Neural cell (in vitro differentiated cells): ENCODE data around the gene OXCT1. TPM values are rescaled to one million over a fixed set of nuclear protein-coding genes. Genes with fewer than 3 reads are reported as not detected.

Experiments used
- H2AFZ ChIP-seq: fragments of 200-600, 300-800 bp; sonication (generic), shearing (Covaris generic); 2 replicates; pipeline ENCODE4 v1.6.0; 2014; ENCODE audit warnings: low read depth, mild to moderate bottlenecking, antibody characterized with exemption, low read length, moderate library complexity
- H3F3A ChIP-seq: fragments of 200-600 bp; shearing (Covaris generic); 2 replicates; pipeline ENCODE4 v1.6.1; 2016; ENCODE audit warnings: mild to moderate bottlenecking, moderate library complexity, mixed read lengths, antibody characterized with exemption, low read length; ENCODE audit not compliant: insufficient read depth, poor library complexity, severe bottlenecking
- H3K27ac ChIP-seq: fragments of 200-600, 300-800 bp; sonication (generic), shearing (Covaris generic); 2 replicates; pipeline ENCODE4 v1.5.1; 2014; ENCODE audit warnings: mild to moderate bottlenecking, low read length, moderate library complexity
- H3K27me3 ChIP-seq: fragments of 300-800, 200-600 bp; sonication (generic), shearing (Covaris generic); 2 replicates; pipeline ENCODE4 v1.6.0; 2014; ENCODE audit warnings: mild to moderate bottlenecking, low read depth, low read length, moderate library complexity; ENCODE audit not compliant: insufficient read depth
- H3K36me3 ChIP-seq: fragments of 300-800, 200-600 bp; sonication (generic), shearing (Covaris generic); 2 replicates; pipeline ENCODE4 v1.5.1; 2014; ENCODE audit warnings: mild to moderate bottlenecking, antibody characterized with exemption, low read length, moderate library complexity; ENCODE audit not compliant: insufficient read depth
- H3K4me2 ChIP-seq: fragments of 300-800, 200-600 bp; sonication (generic), shearing (Covaris generic); 2 replicates; pipeline ENCODE4 v1.6.0; 2014; ENCODE audit warnings: mild to moderate bottlenecking, low read length
- H3K4me3 ChIP-seq: fragments of 300-800, 200-600 bp; sonication (generic), shearing (Covaris generic); 2 replicates; pipeline ENCODE4 v1.5.1; 2014; ENCODE audit warnings: mild to moderate bottlenecking, low read length, moderate library complexity
- H3K79me2 ChIP-seq: fragments of 200-600 bp; shearing (Covaris generic); replicated peaks from 2 replicates; pipeline ENCODE4 v1.6.0; 2014; ENCODE audit warnings: mild to moderate bottlenecking, low read length, moderate library complexity; ENCODE audit not compliant: insufficient read depth
- H3K9ac ChIP-seq: fragments of 300-800, 200-600 bp; sonication (generic), shearing (Covaris generic); 2 replicates; pipeline ENCODE4 v1.6.1; 2016; ENCODE audit warnings: mild to moderate bottlenecking, low read length, mixed read lengths
- H3K9me2 ChIP-seq: fragments of 200-600 bp; shearing (Covaris generic); 2 replicates; pipeline ENCODE4 v1.6.1; 2016; ENCODE audit warnings: mild to moderate bottlenecking, low read length, mixed read lengths; ENCODE audit not compliant: insufficient read depth
- H3K9me3 ChIP-seq: fragments of 200-600, 300-800 bp; sonication (generic), shearing (Covaris generic); 2 replicates; pipeline ENCODE4 v1.6.1; 2016; ENCODE audit warnings: mild to moderate bottlenecking, mixed run types, low read length, moderate library complexity, mixed read lengths
- H4K20me1 ChIP-seq: fragments of 200-600 bp; shearing (Covaris generic); 2 replicates; pipeline ENCODE4 v1.6.1; 2016; ENCODE audit warnings: mild to moderate bottlenecking, mixed run types; ENCODE audit not compliant: insufficient read depth
- CTCF ChIP-seq: fragments of 450-650 bp; IDR thresholded peaks from 2 replicates; pipeline ENCODE4 v1.5.1; 2014; ENCODE audit warnings: antibody characterized with exemption, mild to moderate bottlenecking, moderate library complexity; ENCODE audit not compliant: poor library complexity, severe bottlenecking
- EP300 ChIP-seq: fragments of 450-650 bp; conservative IDR thresholded peaks from 2 replicates; pipeline ENCODE4 v1.6.1; 2014; ENCODE audit warnings: antibody characterized with exemption, mild to moderate bottlenecking, moderate library complexity; ENCODE audit not compliant: poor library complexity, severe bottlenecking
- EZH2 ChIP-seq: fragments of 200-600, 300-800 bp; shearing (Covaris generic), sonication (generic); IDR thresholded peaks from 2 replicates; pipeline ENCODE4 v1.6.1; 2014; ENCODE audit warnings: antibody characterized with exemption, low read length, borderline replicate concordance, mild to moderate bottlenecking; ENCODE audit not compliant: insufficient read depth, poor library complexity, severe bottlenecking
- MXI1 ChIP-seq: fragments of 450-650 bp; conservative IDR thresholded peaks from 2 replicates; pipeline ENCODE4 v1.6.1; 2014; ENCODE audit warnings: antibody characterized with exemption, mild to moderate bottlenecking; ENCODE audit not compliant: poor library complexity, severe bottlenecking
- POLR2AphosphoS5 ChIP-seq: IDR thresholded peaks from 2 replicates; pipeline ENCODE4 v1.6.1; 2012
- RAD21 ChIP-seq: fragments of 450-650 bp; conservative IDR thresholded peaks from 2 replicates; pipeline ENCODE4 v1.6.1; 2014; ENCODE audit warnings: antibody characterized with exemption, mild to moderate bottlenecking, moderate library complexity
- REST ChIP-seq: IDR thresholded peaks from 2 replicates; pipeline ENCODE4 v1.6.1; 2012; ENCODE audit warnings: borderline replicate concordance
- SMC3 ChIP-seq: fragments of 450-650 bp; conservative IDR thresholded peaks from 2 replicates; pipeline ENCODE4 v1.6.1; 2014; ENCODE audit warnings: antibody characterized with exemption, mild to moderate bottlenecking, moderate library complexity; ENCODE audit not compliant: poor library complexity
- TAF1 ChIP-seq: IDR thresholded peaks from 2 replicates; pipeline ENCODE4 v1.6.1; 2012; ENCODE audit warnings: low read depth
- polyA plus RNA-seq: library from polyadenylated mRNA; depleted of rRNA; stranded (reverse); fragments of >200 nt; gene quantifications from 2 replicates; pipeline ENCODE4 v1.2.3, GENCODE V29; 2014

OXCT1 gene
- polyA plus RNA-seq, 1 donor from 2014 or later: 90.5 TPM

- no peak for TF ChIP-seq SMC3
- TF ChIP-seq RAD21: no peak
- TF ChIP-seq EZH2: no peak
- TF ChIP-seq MXI1: no peak
- no peak for TF ChIP-seq EP300
- TF ChIP-seq POLR2AphosphoS5: no peak
- TF ChIP-seq CTCF: no peak
- TF ChIP-seq TAF1: no peak
- no peak for TF ChIP-seq REST
- H3K9ac ChIP-seq: no peak overlapping the region
- no peaks in the 10 kb centered on the region for H3K36me3 ChIP-seq
- H3K27ac ChIP-seq: no peak overlapping the region
- no peak overlapping the region for H3K4me3 ChIP-seq
- H3F3A ChIP-seq: no peaks in the 10 kb centered on the region
- H3K27me3 ChIP-seq: no peaks in the 10 kb centered on the region
- no peaks in the 10 kb centered on the region for H3K79me2 ChIP-seq
- no peaks in the 10 kb centered on the region for H4K20me1 ChIP-seq
- H3K4me2 ChIP-seq: no peak overlapping the region
- H3K9me2 ChIP-seq: no peaks in the 10 kb centered on the region
- no peak overlapping the region for H2AFZ ChIP-seq
- no peaks in the 10 kb centered on the region for H3K9me3 ChIP-seq
Observed at GRCh38 chr5:41795125-41795524, 75.1 kb downstream of the OXCT1 start.

GRCh38 chr5:41794471-41794870 lies 75.8 kb downstream of the OXCT1 start:
- Histone ChIP-seq H2AFZ (no peak overlapping the region), H3K9me2 (no peaks in the 10 kb centered on the region), H3K4me3 (no peak overlapping the region), H3K27ac (no peak overlapping the region), H3K9me3 (no peaks in the 10 kb centered on the region), H3K4me2 (no peak overlapping the region), H3K27me3 (no peaks in the 10 kb centered on the region), H3K36me3 (no peaks in the 10 kb centered on the region), H4K20me1 (no peaks in the 10 kb centered on the region), H3K79me2 (no peaks in the 10 kb centered on the region), H3K9ac (no peak overlapping the region), H3F3A (no peaks in the 10 kb centered on the region)
- TF ChIP-seq POLR2AphosphoS5 (peak; percentile 54), EZH2 (no peak)

GRCh38 chr5:41793141-41793770 lies 77.0 kb downstream of the OXCT1 start:
- H3K27ac ChIP-seq: no peak overlapping the region
- no peak overlapping the region for H3K4me2 ChIP-seq
- no peak overlapping the region for H2AFZ ChIP-seq

More at GRCh38 chr5:41793141-41793770, 77.0 kb downstream of the OXCT1 start:
- Histone ChIP-seq H3K79me2 (no peaks in the 10 kb centered on the region), H3K9me3 (no peaks in the 10 kb centered on the region), H3K36me3 (no peaks in the 10 kb centered on the region), H3K9me2 (no peaks in the 10 kb centered on the region), H3F3A (no peaks in the 10 kb centered on the region), H4K20me1 (no peaks in the 10 kb centered on the region), H3K4me3 (no peak overlapping the region), H3K9ac (no peak overlapping the region), H3K27me3 (no peaks in the 10 kb centered on the region)
- no peak for TF ChIP-seq RAD21
- no peak for TF ChIP-seq REST
- TF ChIP-seq EP300: no peak
- no peak for TF ChIP-seq TAF1
- TF ChIP-seq MXI1: no peak
- TF ChIP-seq POLR2AphosphoS5: no peak
- no peak for TF ChIP-seq CTCF
- no peak for TF ChIP-seq SMC3
- TF ChIP-seq EZH2: no peak
